HL-60 (cell line): ENCODE data around the gene EMILIN1.

ENCODE experiments used
- GABPA ChIP-seq: IDR thresholded peaks from 2 replicates; pipeline ENCODE4 v1.6.1; 2012; ENCODE audit warnings: low read depth
- POLR2AphosphoS5 ChIP-seq: IDR thresholded peaks from 2 replicates; pipeline ENCODE4 v1.6.1; 2012; ENCODE audit warnings: low read depth
- TF ChIP-seq, protein P1 (sequence below): IDR thresholded peaks from one replicate; pipeline ENCODE4 v1.5.1; 2011; ENCODE audit warnings: low read length, control low read depth, inconsistent platforms; ENCODE audit not compliant: insufficient read depth
- TF ChIP-seq, protein P2 (sequence below): IDR thresholded peaks from 2 replicates; pipeline ENCODE4 v1.6.1; 2012; ENCODE audit warnings: low read depth; ENCODE audit not compliant: insufficient replicate concordance

DNA sequence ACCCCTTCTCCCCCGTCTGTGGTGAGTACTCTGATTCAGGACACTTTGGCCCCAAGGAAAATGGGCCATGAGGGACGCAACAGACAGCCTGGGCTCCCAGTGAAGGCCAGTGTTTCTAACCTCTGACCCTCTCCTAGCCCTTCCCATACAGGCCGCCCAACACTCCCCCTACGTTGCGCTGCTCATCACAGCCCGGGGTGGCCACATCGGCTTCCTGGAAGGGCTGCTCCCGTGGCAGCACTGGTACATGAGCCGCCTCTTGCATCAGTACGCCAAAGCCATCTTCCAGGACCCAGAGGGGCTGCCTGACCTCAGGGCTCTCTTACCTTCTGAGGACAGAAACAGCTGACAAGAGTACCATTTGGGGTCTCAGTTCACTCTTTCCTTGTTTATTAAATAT is 52.0 kb downstream of the EMILIN1 start:
- TF ChIP-seq, protein P1, sequence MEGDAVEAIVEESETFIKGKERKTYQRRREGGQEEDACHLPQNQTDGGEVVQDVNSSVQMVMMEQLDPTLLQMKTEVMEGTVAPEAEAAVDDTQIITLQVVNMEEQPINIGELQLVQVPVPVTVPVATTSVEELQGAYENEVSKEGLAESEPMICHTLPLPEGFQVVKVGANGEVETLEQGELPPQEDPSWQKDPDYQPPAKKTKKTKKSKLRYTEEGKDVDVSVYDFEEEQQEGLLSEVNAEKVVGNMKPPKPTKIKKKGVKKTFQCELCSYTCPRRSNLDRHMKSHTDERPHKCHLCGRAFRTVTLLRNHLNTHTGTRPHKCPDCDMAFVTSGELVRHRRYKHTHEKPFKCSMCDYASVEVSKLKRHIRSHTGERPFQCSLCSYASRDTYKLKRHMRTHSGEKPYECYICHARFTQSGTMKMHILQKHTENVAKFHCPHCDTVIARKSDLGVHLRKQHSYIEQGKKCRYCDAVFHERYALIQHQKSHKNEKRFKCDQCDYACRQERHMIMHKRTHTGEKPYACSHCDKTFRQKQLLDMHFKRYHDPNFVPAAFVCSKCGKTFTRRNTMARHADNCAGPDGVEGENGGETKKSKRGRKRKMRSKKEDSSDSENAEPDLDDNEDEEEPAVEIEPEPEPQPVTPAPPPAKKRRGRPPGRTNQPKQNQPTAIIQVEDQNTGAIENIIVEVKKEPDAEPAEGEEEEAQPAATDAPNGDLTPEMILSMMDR = no peak
- TF ChIP-seq GABPA (no peak), POLR2AphosphoS5 (no peak)
- TF ChIP-seq, protein P2, sequence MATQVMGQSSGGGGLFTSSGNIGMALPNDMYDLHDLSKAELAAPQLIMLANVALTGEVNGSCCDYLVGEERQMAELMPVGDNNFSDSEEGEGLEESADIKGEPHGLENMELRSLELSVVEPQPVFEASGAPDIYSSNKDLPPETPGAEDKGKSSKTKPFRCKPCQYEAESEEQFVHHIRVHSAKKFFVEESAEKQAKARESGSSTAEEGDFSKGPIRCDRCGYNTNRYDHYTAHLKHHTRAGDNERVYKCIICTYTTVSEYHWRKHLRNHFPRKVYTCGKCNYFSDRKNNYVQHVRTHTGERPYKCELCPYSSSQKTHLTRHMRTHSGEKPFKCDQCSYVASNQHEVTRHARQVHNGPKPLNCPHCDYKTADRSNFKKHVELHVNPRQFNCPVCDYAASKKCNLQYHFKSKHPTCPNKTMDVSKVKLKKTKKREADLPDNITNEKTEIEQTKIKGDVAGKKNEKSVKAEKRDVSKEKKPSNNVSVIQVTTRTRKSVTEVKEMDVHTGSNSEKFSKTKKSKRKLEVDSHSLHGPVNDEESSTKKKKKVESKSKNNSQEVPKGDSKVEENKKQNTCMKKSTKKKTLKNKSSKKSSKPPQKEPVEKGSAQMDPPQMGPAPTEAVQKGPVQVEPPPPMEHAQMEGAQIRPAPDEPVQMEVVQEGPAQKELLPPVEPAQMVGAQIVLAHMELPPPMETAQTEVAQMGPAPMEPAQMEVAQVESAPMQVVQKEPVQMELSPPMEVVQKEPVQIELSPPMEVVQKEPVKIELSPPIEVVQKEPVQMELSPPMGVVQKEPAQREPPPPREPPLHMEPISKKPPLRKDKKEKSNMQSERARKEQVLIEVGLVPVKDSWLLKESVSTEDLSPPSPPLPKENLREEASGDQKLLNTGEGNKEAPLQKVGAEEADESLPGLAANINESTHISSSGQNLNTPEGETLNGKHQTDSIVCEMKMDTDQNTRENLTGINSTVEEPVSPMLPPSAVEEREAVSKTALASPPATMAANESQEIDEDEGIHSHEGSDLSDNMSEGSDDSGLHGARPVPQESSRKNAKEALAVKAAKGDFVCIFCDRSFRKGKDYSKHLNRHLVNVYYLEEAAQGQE = no peak
